Frontal cortex (tissue), 4 donors: ENCODE measurements around the gene DBNL. TPM values are rescaled to one million over a fixed set of nuclear protein-coding genes. Genes with fewer than 3 reads are reported as not detected.
"Not testable (repeated sequence)": the region's sequence is repeated elsewhere in the genome, so short reads cannot be mapped to it uniquely, and the experiment has no call there.

ENCODE experiments used
- DNase-seq, 2 donors: peaks; one replicate each; pipeline ENCODE4 v3.0.0; 2012; ENCODE audit warnings: low spot score in 2 of 2
- FAIRE-seq: peaks from 2 replicates; lab custom pipeline; 2012; peaks lifted over from hg19 to GRCh38; lab: Jason Lieb, UNC
- total RNA-seq: library from RNA; depleted of rRNA; stranded (reverse); fragments of >200 nt; gene quantifications from one replicate; pipeline ENCODE4 v1.2.3, GENCODE V29; 2014
- donor health status: control.
- donor health status: control.
- donor health status: control.

DBNL gene
- total RNA-seq, 1 donor from 2014 or later, result 48.1 TPM

DNA sequence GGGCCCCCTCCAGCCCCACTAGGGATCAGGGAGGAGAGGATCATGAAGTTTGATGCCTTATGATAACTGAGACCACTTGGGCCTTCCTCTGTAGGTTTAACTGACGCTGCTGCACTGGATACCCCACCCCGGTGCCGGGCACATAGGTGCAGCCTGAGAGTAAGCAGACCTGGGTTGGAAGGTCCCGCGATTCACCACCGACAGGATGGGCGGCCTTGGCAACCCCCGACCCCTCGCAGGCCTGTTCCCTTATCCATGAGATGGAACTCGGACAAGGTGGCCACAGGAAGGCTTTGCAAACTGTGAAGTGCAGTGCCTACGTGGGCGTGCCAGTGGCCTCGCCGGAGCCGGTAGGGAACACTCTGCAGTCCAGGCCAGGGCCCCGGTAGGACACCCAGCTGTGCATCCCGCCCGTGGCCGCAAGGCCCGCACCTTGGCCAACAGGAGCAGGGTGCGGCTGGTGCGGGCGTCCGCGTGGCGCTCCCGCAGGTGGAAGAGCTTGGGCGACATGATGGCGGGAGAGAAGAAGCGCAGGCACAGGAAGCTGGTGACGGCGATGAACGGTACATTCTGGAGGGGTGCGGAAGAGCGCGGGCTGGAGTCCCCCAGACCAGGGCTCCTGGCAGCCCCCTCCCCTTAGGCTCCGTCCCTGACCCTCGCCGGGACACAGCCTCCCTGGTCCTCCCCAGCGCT, 4.6 kb upstream of the DBNL start:
- DNase-seq, FAIRE-seq: not testable (repeated sequence)

DNA sequence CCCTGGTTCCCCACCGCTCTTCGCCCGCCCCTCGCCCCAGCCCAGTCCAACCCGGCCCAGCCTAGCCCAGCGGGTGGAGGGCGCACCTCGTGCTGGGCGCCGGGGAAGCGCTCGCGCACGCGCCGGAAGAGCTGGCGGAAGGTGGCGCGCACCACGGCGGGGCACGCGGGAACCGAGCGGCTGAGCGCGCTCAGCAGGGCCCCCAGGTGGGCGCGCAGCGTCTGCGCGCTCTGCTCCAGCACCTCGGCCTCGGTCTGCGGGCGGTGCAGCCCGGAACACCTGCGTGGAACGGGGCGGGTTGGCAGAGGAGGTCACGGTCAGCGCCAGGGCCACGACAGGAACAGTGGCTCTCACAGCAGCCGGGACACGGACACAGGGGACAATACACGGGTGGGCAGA, 4.0 kb upstream of the DBNL start:
- not testable (repeated sequence) for DNase-seq, FAIRE-seq

DNA sequence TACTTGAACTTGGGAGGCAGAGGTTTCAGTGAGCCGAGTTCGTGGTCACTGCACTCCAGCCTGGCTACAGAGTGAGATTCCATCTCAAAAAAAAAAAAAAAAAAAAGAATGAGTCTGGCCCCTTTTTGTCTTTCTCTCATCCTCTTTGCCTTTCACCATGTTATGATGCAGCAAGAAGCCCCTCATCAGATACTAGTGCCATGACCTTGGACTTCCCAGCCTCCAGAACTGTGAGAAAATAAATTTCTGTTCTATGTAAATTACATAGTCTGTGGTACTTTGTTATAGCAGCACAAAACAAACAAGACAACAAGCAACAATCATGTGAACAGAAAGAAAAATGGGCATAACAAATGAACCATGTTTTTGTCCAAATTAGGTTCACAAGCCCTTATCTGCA, 2.3 kb upstream of the DBNL start:
- DNase-seq, result no peak
- FAIRE-seq, result no peak

DNA sequence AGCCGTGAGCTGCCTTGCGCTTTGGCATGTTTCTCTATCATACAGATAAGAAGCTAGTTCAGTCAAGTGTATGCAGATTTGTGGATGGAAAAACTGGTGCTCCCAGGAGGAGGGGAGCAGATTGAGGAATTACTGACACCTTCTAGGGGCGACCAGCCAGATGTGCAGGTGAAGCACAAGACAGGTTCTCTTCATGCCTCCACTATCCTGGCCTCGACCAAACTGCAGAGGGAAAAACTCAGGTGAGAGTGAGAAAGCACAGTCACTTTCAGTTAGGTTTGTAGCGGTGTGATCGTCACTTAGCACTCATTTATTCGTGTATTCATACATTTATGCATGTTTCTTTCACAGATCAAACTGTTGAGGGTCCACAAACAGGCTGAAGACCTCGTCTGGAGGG, 600 bp upstream of the DBNL start:
- no peak for FAIRE-seq
- no peak for DNase-seq

DNA sequence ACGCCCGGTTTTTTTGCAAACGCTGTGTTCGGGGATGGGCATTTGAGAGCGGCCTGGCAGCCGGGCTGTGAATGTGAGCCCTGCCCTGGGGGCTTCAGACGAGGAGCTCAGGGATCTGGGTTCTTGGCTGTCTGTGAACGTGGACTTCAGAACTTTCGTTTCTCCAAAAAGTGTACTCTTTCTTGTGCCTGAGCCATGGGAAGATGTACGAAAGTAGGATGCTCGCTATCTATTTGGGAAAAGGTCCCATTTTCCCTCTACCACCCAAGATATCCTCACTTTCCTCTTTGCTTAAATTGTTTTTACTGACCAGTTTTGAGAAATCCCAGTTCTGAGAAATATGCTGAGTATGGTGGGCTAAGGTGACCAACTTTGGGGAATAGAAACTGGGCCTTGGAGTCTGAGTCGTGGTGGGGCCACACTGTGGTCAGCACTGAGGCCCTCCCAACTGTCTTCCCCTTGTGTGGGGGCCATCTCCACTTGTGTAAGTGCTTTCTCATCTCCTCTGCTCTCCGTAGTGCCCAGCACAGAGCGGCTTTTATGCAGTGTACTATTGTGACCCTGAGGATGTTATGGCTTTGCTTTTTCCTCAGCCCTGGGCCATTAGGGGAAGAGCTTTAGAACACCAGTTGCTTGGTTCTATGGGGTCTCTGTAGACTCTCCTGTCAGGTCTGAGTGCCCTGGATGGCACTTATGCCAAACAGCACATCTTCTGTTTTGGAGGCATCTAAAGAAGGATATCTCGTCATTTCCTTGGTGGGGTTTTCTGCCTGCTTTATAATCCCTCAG, 918 bp downstream of the DBNL start:
- no peak for DNase-seq
- FAIRE-seq, result no peak

DNA sequence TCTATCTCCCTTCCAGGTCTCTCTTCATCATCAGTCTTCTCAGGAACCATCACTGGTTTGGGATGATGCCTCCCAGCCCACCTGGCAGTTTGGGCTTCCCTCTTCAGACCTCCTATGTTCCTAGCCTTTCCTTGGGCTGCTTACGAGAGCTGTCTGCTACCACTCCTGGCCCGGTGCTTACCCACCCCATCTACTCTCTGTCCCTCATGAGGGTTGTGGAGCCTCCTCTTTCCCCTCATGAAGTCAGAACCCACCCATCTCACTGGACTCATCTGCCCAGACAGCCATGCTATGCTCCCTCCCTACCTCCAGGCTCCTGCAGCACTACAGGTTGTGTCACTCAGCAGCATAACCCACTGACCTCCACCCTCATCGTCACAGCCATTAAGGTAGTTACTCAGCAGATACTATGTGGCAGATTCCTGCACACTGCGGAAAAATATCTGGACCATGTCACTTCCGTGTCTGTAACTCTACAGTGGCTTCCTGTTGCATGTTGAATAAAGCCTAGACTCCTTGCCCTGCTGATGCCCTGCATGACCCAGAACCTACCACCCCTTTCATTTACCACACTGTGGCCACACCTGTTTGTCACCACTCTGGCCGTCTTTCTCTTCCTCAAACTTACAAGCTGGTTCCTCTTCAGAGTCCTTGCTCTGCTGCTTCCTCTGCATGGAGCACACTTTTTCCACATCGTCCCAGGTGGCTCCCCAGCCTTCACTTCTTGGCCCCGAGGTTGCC, 2.0 kb downstream of the DBNL start:
- FAIRE-seq (no peak), DNase-seq (no peak)

DNA sequence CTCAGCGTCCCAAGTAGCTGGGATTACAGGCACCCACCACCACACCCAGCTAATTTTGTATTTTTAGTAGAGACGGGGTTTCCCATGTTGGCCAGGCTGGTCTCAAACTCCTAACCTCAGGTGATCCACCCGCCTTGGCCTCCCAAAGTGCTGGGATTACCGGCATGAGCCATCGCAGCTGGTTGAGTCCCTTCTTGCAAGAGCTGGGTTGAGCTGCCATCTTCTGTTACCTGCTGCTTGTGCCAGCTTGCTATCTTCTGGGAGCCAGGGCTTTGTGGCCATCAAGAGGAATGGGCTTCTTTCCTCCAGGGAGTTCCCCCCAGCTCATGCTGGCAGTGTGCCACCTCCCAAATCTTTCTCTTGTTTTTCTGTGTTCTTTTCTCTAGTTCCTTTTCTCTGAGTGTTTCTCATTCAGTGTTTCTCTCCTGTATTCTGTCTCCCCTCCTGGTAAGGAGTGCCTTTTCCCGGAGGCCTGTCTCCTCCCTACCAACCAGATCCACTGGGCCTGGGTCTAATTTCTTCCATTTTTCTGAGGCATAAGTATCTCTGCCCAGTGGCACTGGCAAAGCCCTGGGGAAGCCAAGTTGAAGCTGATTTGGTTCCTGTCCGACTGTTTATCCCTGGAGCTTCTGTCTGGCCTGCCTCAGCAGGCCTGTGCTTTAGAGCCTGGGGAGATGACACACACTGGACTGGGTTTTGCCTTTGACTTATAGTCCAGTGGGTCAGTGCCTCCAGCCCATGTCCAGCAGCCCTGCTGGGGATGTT, 3.7 kb downstream of the DBNL start:
- DNase-seq (no peak), FAIRE-seq (no peak)

DNA sequence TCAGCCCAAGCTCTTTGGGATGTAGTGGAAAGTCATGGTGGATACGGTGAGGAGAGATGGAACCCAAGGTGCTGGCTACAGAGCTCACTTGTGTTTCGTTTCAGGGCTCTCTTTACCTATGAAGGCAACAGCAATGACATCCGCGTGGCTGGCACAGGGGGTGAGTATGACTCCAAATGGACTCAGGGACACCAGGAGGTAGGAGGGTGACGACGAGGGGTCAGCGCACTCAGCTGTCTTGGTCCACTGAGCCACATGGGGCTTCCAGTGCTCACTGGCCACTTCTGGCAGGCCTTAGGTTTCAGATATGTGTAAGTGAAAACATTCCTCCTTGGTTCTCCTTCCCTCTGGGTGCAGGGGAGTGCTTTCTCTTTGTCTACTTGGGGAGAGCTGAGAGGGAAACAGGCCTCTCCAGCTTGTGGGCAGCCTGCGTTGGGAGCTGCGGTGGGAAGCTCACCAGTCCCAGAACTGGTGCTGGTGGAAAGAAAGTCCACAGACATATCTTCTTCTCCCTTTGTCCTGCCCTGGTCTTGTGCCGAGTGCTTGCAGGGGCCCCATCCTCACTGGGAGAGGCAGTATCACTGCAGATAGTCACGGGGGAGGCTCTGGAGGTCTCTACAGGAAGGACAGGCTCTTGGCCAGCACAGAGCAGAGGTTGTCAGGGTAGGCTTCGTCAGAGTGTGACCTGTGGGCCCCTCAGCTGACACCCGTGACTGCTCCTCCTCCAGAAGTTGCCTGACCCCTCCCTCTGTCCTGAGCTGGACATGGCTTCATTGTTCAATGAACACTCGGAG, 5.8 kb downstream of the DBNL start:
- FAIRE-seq (no peak), DNase-seq (no peak)

DNA sequence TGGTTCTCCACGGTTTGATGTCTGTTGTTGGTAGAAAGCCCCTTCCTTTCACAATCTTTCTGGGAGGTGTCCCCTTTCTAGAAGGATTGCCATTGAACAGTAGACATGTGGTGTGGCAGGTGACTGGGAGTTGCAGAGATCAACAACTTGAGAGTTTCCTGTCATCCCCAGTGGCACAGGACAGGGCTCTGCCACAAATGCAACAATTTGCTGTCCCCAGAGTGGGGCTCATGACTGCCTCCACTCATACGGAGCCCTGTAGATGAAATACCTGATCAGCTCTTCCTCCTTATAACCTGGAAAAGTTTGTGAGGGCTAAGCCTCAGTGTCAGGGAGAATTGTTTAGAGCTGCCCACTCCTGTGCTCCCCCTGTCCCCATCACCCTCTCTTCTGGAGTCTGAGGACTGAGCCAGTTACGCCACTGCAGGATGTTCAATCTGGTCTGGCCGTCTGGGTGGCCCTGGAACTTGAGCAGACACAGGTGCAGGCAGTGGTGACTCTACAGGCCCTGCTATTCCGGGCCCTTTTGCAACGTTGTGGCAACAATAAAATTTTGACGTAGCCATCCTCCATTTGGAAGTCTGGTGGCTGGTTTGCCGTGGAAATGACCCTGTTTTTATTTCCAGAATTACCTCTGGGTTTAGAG, 6.5 kb downstream of the DBNL start:
- no peak for DNase-seq
- FAIRE-seq, result no peak

DNA sequence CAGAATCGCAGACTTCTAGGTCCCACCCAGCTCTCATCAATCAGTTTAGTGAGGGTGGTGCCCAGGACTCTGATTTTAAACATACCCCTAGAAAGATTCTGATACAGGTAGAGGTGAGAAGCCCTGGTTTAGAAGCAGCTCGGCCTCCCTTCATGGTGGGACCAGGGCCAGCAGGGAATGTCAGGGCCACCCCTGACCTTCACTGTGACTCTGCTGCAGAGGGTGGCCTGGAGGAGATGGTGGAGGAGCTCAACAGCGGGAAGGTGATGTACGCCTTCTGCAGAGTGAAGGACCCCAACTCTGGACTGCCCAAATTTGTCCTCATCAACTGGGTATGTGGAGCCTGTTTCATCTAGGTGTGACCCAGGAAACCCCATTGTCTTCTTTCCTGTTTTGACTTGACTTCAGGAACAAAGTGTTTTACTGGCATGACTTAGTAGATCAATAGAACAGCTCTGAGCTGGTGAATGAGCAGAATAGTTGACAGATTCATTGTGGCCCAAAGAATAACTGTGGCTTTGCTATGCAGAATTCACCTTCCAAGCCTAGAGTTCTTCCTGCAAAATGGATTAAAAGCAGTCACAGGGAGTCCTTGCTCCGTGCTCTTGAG, 7.2 kb downstream of the DBNL start:
- no peak for DNase-seq
- no peak for FAIRE-seq

DNA sequence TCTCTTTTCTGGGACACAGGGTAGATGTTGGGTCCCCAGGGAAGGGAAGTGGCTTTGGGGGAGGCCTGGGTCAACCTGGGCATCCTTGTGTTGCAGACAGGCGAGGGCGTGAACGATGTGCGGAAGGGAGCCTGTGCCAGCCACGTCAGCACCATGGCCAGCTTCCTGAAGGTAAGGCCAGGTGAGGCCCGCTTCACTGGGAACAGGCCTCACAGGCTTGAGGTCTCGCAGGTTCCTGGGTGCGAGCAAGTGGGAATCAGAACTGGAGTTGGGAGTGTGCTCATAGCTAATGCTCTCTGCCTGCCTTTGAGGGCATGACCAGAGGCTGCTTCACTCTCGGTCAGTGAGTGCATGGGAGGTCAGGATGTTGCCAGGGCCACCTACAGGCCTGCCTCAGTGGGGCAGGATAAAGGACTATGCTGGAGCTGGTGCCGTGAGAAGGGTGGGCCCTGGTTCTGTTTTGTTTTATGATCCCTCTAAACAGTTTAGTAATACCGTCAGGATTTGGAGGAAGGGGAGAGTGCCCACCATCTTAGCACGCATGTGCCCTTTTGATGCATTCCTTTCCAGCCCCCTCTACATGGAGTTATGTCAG, 8.4 kb downstream of the DBNL start:
- DNase-seq, result no peak
- FAIRE-seq, result no peak

DNA sequence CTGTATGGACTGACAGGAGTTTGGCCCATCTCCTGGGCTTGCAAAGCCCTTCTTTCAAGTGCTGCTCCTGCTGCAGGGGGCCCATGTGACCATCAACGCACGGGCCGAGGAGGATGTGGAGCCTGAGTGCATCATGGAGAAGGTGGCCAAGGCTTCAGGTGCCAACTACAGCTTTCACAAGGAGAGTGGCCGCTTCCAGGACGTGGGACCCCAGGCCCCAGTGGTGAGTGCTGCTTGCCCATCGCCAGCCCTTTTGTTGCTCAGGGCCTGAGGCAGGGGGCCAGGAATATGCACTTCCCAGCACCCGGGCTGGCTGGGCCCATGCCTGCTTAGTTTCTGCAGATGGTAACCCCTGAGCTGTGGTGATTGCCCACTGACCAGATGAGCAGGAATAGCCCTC, 12.2 kb downstream of the DBNL start:
- no peak for DNase-seq

DNA sequence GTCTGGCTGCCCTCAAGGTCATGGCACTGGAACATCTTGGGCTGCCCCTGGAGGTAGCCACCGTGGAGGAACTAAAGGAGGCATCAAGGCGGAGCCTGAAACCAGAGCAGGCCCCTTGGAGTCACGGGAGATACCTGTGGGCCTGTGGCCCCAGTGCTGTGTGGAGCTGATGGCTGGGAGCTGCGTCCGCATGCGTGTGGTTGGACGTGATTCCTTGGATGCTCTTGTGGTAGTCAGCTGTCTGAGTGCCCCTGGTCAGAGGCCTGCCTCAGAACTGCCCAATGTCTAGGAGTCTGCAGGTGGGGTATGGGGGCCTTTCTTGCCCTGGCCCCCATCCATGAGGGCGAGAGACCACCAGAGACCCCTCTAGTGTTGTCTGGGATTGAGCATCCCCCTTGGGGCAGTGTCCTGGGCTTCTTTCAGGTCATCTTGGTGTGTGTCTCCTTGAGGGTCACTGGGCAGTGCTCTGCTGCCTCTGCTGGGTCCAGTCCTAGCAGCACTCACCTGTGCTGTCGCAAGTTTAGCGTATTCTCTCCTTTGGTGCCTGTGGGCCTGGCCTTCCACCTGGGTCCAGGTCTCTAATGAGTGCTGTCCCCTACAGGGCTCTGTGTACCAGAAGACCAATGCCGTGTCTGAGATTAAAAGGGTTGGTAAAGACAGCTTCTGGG, 12.8 kb downstream of the DBNL start:
- FAIRE-seq (no peak), DNase-seq (no peak)

More for the DNA sequence above, 12.2 kb downstream of the DBNL start:
- FAIRE-seq, result no peak

DNA sequence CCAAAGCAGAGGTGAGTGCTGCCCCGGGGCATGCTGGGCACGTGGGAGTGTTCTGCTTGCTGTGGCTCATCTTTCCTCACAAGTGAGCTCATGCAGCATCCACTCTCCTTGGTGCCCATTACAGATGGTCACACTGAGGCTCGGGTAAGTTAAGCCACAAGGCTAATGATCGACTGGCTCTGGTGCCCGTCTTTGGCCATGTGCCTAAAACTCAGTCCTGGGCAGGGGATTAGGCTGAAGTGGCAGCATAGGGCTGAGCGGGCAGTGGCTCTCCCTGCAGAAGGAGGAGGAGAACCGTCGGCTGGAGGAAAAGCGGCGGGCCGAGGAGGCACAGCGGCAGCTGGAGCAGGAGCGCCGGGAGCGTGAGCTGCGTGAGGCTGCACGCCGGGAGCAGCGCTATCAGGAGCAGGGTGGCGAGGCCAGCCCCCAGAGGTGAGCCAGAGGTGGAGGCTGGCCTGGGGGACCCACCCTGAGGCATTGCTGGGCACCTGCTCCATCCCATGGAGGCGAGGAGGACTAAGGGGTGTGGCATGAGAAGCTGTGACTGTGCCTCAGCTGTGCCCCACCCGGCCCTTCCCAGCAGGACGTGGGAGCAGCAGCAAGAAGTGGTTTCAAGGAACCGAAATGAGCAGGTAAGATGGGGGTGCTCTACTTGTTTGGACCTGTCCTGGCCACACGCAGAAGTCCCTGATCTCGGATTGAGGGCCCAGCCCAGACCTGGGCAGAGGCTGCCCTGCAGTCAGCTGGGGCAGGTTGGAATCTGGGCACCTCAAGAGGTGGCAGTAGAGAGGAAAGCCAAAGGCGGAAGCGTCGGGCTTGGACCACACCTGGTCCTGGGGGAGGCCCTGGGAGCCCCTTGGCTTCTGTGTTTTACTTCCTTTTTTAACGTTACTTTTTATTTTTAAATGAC, 13.6 kb downstream of the DBNL start:
- DNase-seq, result no peak
- FAIRE-seq, result no peak

DNA sequence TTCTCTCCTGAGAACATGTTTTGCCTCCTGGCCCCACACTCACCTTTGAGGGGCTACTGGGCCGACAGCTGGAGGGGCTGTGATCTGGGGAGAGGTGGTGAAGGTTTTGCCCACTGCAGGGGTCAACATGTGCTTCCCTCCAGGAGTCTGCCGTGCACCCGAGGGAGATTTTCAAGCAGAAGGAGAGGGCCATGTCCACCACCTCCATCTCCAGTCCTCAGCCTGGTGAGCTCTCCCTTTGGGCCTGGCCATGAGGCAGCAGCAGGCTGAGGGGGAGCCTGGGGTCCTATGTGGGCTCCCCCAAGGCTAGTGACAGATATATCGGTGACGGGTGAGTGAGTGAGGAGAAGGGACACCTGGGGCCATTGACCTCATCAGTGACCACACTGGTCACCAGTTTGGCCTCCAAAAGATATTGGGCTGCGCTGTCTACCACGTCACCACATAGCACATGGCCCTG, 14.3 kb downstream of the DBNL start:
- DNase-seq (no peak), FAIRE-seq (no peak)
